HepG2 (cell line): ENCODE measurements around the gene WFDC11. TPM values are rescaled to one million over a fixed set of nuclear protein-coding genes. Genes with fewer than 3 reads are reported as not detected.

Source experiments
- ADNP ChIP-seq: sonication (generic); formaldehyde crosslinking; IDR thresholded peaks from 2 replicates; pipeline ENCODE4 v1.4.0; 2020; ENCODE audit warnings: missing genetic modification reagents
- AGO2 ChIP-seq: fragments of 200-400 bp; formaldehyde crosslinking; optimal IDR thresholded peaks from 2 replicates; pipeline ENCODE3; 2017; ENCODE audit warnings: mild to moderate bottlenecking, low read depth, low read length, moderate library complexity
- FOXK1 ChIP-seq: sonication (generic); formaldehyde crosslinking; IDR thresholded peaks from 2 replicates; pipeline ENCODE4 v1.4.0; 2020; ENCODE audit warnings: low read depth, missing genetic modification reagents, borderline replicate concordance
- FOXM1 ChIP-seq: sonication (generic); formaldehyde crosslinking; IDR thresholded peaks from 2 replicates; pipeline ENCODE4 v1.5.0; 2020; ENCODE audit warnings: missing genetic modification reagents
- JUNB ChIP-seq: sonication (generic); formaldehyde crosslinking; IDR thresholded peaks from 2 replicates; pipeline ENCODE4 v1.8.0; 2022; ENCODE audit warnings: missing genetic modification reagents, mild to moderate bottlenecking, borderline replicate concordance
- RFX1 ChIP-seq: fragments of 450-650 bp; IDR thresholded peaks from 2 replicates; pipeline ENCODE4 v1.6.1; 2017
- SIN3A ChIP-seq: IDR thresholded peaks from 2 replicates; pipeline ENCODE4 v1.6.1; 2011; ENCODE audit warnings: low read depth, mild to moderate bottlenecking, control low read depth, low read length, borderline replicate concordance
- SMAD1 ChIP-seq: sonication (generic); formaldehyde crosslinking; IDR thresholded peaks from 2 replicates; pipeline ENCODE4 v1.4.0; 2020; ENCODE audit warnings: missing genetic modification reagents, low read depth, mild to moderate bottlenecking, borderline replicate concordance
- SP4 ChIP-seq: sonication (generic); formaldehyde crosslinking; IDR thresholded peaks from 2 replicates; pipeline ENCODE4 v1.8.1; 2023; ENCODE audit warnings: mild to moderate bottlenecking, missing genetic modification reagents
- XBP1 ChIP-seq: sonication (generic); formaldehyde crosslinking; IDR thresholded peaks from 2 replicates; pipeline ENCODE4 v1.5.0; 2020; ENCODE audit warnings: missing genetic modification reagents
- ZNF101 ChIP-seq: sonication (generic); formaldehyde crosslinking; IDR thresholded peaks from 2 replicates; pipeline ENCODE4 v1.4.0; 2020; ENCODE audit warnings: mild to moderate bottlenecking, low read depth, missing genetic modification reagents, borderline replicate concordance
- ZNF232 ChIP-seq: sonication (generic); formaldehyde crosslinking; IDR thresholded peaks from 2 replicates; pipeline ENCODE4 v1.4.0; 2020; ENCODE audit warnings: missing genetic modification reagents, borderline replicate concordance
- ZNF577 ChIP-seq: sonication (generic); formaldehyde crosslinking; IDR thresholded peaks from 2 replicates; pipeline ENCODE4 v1.4.0; 2020; ENCODE audit warnings: mild to moderate bottlenecking, low read depth, missing genetic modification reagents, borderline replicate concordance
- ZSCAN25 ChIP-seq: sonication (generic); formaldehyde crosslinking; IDR thresholded peaks from 2 replicates; pipeline ENCODE4 v1.8.0; 2022; ENCODE audit warnings: mild to moderate bottlenecking, missing genetic modification reagents
- ZSCAN30 ChIP-seq: sonication (generic); formaldehyde crosslinking; IDR thresholded peaks from 2 replicates; pipeline ENCODE4 v1.5.0; 2020; ENCODE audit warnings: mild to moderate bottlenecking, missing genetic modification reagents
- polyA plus RNA-seq, 8 experiments: library from polyadenylated mRNA; depleted of rRNA in 3 of 8; stranded (reverse) in 7 of 8; unstranded in 1 of 8; fragments of >200 nt; fragmentation: Illumina TruSeq in 4 of 8; extraction: Trizol in 4 of 8; gene quantifications; 2 replicates each; pipeline versions ENCODE4 v1.2.1 to v1.2.3, GENCODE V29; 2011 to 2016; ENCODE audit warnings: low read depth in 4 of 8, missing spikeins in 1 of 8, mixed read lengths in 1 of 8; ENCODE audit not compliant: insufficient read depth in 1 of 8
- total RNA-seq, 5 experiments: library from RNA; depleted of rRNA; stranded (reverse); fragments of >200 nt; fragmentation: Illumina TruSeq; extraction: Trizol; gene quantifications; 2 replicates each; pipeline ENCODE4 v1.2.3, GENCODE V29; 2016; ENCODE audit warnings: low read depth in 1 of 5
- TF ChIP-seq, protein P1 (sequence below): sonication (generic); formaldehyde crosslinking; IDR thresholded peaks from 2 replicates; pipeline ENCODE4 v1.4.0; 2020; ENCODE audit warnings: mild to moderate bottlenecking, missing genetic modification reagents
- TF ChIP-seq, protein P2 (sequence below): IDR thresholded peaks from 2 replicates; pipeline ENCODE4 v1.4.0; 2020; ENCODE audit warnings: mild to moderate bottlenecking, missing genetic modification reagents
- TF ChIP-seq, protein P3 (sequence below): sonication (generic); formaldehyde crosslinking; IDR thresholded peaks from 2 replicates; pipeline ENCODE4 v1.4.0; 2020; ENCODE audit warnings: missing genetic modification reagents
- TF ChIP-seq, protein P4 (sequence below): sonication (generic); formaldehyde crosslinking; IDR thresholded peaks from 2 replicates; pipeline ENCODE4 v1.4.0; 2020; ENCODE audit warnings: low read depth, missing genetic modification reagents

WFDC11 gene
- total and polyA plus RNA-seq, 2 of the 13 experiments (the other 11 are each of a cell fraction or from before 2014, with no cell fraction given) = not detected

DNA sequence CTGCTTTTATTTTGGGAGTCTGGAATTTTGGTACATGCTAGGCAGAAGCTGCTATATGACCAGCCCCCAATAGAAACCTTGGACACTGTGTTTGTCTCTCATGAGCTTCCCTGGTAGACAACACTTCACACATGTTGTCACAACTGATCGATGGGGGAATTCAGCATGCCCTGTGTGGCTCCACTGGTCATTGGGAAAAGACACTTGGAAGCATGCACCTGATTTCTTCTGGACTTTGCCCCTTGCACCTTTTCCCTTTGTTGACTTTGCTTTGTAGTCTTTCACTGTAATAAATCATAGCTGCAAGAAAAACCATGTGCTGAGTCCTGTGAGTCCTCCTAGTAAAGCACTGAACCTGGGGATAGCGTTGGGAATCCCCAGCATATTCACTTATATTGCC is 48.4 kb downstream of the WFDC11 start (continued):
- TF ChIP-seq, protein P1, sequence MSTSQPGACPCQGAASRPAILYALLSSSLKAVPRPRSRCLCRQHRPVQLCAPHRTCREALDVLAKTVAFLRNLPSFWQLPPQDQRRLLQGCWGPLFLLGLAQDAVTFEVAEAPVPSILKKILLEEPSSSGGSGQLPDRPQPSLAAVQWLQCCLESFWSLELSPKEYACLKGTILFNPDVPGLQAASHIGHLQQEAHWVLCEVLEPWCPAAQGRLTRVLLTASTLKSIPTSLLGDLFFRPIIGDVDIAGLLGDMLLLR (CRISPR knock-in tag) = no peak
- TF ChIP-seq SP4 (no peak), SIN3A (no peak), XBP1 (no peak), ZNF101 (no peak), FOXK1 (CRISPR knock-in tag) (0 out of 2 replicates have a peak, but pooled peaks have one; percentile 45), JUNB (no peak), ZSCAN30 (CRISPR knock-in tag) (no peak), RFX1 (no peak), ZSCAN25 (CRISPR knock-in tag) (no peak), ADNP (CRISPR knock-in tag) (no peak), AGO2 (no peak), SMAD1 (CRISPR knock-in tag) (no peak), ZNF232 (CRISPR knock-in tag) (no peak), FOXM1 (CRISPR knock-in tag) (no peak), ZNF577 (CRISPR knock-in tag) (no peak)
- TF ChIP-seq, protein P2, sequence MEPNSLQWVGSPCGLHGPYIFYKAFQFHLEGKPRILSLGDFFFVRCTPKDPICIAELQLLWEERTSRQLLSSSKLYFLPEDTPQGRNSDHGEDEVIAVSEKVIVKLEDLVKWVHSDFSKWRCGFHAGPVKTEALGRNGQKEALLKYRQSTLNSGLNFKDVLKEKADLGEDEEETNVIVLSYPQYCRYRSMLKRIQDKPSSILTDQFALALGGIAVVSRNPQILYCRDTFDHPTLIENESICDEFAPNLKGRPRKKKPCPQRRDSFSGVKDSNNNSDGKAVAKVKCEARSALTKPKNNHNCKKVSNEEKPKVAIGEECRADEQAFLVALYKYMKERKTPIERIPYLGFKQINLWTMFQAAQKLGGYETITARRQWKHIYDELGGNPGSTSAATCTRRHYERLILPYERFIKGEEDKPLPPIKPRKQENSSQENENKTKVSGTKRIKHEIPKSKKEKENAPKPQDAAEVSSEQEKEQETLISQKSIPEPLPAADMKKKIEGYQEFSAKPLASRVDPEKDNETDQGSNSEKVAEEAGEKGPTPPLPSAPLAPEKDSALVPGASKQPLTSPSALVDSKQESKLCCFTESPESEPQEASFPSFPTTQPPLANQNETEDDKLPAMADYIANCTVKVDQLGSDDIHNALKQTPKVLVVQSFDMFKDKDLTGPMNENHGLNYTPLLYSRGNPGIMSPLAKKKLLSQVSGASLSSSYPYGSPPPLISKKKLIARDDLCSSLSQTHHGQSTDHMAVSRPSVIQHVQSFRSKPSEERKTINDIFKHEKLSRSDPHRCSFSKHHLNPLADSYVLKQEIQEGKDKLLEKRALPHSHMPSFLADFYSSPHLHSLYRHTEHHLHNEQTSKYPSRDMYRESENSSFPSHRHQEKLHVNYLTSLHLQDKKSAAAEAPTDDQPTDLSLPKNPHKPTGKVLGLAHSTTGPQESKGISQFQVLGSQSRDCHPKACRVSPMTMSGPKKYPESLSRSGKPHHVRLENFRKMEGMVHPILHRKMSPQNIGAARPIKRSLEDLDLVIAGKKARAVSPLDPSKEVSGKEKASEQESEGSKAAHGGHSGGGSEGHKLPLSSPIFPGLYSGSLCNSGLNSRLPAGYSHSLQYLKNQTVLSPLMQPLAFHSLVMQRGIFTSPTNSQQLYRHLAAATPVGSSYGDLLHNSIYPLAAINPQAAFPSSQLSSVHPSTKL (CRISPR knock-in tag) = peak; percentile 78
- TF ChIP-seq, protein P3, sequence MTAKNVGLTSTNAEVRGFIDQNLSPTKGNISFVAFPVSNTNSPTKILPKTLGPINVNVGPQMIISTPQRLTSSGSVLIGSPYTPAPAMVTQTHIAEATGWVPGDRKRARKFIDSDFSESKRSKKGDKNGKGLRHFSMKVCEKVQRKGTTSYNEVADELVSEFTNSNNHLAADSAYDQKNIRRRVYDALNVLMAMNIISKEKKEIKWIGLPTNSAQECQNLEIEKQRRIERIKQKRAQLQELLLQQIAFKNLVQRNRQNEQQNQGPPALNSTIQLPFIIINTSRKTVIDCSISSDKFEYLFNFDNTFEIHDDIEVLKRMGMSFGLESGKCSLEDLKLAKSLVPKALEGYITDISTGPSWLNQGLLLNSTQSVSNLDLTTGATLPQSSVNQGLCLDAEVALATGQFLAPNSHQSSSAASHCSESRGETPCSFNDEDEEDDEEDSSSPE = no peak
- TF ChIP-seq, protein P4, sequence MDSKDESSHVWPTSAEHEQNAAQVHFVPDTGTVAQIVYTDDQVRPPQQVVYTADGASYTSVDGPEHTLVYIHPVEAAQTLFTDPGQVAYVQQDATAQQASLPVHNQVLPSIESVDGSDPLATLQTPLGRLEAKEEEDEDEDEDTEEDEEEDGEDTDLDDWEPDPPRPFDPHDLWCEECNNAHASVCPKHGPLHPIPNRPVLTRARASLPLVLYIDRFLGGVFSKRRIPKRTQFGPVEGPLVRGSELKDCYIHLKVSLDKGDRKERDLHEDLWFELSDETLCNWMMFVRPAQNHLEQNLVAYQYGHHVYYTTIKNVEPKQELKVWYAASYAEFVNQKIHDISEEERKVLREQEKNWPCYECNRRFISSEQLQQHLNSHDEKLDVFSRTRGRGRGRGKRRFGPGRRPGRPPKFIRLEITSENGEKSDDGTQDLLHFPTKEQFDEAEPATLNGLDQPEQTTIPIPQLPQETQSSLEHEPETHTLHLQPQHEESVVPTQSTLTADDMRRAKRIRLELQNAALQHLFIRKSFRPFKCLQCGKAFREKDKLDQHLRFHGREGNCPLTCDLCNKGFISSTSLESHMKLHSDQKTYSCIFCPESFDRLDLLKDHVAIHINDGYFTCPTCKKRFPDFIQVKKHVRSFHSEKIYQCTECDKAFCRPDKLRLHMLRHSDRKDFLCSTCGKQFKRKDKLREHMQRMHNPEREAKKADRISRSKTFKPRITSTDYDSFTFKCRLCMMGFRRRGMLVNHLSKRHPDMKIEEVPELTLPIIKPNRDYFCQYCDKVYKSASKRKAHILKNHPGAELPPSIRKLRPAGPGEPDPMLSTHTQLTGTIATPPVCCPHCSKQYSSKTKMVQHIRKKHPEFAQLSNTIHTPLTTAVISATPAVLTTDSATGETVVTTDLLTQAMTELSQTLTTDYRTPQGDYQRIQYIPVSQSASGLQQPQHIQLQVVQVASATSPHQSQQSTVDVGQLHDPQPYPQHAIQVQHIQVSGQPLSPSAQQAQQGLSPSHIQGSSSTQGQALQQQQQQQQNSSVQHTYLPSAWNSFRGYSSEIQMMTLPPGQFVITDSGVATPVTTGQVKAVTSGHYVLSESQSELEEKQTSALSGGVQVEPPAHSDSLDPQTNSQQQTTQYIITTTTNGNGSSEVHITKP = no peak
